Fibroblast of peridontal ligament (primary cell): ENCODE results near the gene NOTO.
A peak's percentile ranks its signal among the peaks of the same experiment; 100 is the strongest.

Source experiments
- DNase-seq: peaks from one replicate; pipeline ENCODE4 v3.0.0-alpha.2; 2010; ENCODE audit errors: extremely low read depth

Gene NOTO

DNA sequence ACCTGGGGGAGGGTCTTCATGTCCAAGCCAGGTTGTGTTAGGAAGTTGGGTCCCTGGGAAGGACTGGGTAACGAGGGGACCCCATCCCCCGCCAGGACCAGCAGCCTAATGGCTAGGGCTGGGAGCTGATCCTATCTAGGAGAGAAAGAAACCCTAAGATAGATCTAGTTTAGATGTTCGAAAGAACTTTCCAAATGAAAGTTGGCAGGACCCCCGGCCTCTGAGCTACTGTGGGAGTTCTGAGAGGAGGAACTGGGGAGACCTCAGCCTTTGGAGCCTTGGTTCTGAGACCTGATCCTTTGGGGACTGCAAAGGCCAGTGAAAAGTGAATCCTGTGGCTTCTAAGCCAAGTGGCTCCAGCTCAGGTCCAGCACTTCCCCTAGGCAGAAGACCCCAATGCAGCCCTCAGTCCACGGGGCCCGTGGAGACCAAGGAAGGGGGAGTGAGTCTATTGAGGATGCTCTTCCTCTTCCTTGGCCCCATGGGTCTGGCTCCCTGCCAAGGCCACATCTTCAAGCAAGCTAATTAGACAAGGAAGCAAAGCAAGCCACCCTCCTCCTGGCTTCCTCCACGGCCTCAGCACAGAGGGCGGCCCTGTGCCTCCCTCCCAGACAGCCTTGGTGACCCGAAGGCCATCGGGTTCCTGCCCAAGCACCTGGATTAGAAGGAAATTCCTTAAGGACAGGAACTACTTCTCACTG lies 55.2 kb downstream of the NOTO start:
- DNase-seq: no peak

DNA sequence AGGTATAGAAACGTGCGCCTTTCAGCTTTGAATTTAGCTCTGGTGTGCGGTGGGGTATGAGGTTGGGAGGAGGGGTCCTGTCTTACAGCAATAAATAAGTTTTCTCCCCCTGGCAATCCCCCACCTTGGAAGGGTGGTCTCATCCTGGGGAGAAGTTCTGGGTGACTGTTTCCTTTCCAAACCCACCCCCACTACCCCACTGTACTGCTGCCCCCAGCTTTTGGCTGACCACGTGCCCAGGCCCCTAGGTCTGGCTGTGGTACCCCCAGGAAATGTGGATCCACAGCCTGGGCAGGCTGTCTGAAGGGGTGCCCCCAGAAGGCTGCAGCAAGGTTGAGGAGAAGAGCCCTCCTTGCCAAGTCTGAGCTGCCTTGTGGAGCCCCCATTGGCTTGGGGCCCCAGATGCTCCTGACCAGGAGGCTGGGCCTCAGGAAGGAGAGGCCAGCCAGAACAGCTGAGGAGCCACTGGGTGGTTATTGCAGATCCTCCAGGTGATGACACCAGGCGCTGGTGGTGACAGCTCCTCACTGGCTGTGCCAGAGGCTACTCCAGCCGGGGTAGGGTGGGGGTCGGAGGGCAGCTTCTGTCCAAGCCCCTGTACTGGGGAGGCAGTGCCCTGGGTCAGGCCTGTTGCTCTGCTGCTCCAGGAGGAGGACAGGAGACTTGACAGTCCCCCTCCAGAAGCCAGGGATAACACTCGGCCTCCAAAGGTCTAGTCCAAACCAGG lies 56.0 kb downstream of the NOTO start:
- DNase-seq: no peak

DNA sequence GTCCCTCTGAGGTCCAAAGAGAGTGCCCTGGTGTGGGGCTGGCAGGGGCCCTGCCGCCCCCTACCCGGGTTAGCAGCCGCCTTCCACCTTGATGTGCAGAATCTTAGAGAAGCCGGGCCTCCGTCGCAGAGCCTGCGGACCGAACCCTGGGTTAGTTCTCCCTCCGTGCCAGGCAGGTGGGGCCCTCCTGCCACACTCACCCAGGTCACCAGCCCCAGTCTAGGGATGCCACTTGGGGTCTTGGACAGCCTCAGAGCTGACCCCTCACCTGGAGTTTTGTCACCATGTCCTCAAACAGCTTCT lies 56.5 kb downstream of the NOTO start:
- no peak for DNase-seq

DNA sequence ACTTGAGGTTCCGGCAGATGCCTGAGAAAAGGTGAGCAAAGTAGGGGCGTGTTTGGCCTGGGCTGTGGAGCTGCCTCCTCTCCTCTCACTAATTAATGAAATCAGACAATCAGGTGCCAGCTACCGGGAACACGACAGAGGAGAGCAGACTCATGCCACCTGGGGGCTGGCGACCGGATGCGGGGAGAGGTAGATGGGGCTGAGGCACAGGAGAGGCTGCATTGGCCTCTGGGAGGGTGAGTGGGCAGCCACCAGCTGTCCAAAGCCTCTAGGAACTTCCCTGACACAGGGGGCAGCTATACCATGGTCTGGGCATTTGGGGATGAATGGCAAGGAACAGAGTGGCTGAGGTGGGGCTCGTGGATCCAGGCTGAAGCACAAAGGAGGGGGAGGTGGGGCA lies 56.9 kb downstream of the NOTO start:
- DNase-seq: no peak

DNA sequence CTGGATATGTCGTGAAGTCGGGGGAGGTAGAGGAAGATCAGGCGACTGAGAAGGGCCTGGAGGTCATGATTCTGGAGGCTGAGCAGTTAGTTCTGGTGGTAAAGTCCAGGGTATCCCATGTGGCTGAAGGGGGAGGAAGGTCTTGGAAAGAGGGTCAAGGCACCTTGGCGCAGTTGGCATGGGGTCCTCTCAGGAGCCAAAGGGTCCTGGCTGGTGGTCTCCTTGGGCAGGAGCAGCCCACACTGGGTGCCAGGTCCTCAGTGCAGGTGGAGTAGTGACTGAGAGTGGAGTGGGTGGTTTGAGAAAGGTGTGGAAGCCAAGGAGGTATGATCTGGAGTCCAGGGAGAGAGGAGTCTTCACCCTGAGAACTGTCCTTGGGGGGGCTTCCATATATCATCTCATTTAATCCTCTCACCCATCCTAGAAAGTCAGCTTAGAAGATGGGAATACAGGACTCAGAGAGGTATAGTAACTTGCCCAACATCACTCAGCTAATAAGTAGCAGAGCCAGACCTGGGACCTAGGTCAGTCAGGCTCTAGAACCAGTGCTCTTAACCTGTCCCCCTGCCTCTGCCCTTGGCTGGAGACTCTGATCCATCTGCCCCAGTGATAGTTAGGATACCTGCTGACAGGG lies 57.4 kb downstream of the NOTO start:
- no peak for DNase-seq

DNA sequence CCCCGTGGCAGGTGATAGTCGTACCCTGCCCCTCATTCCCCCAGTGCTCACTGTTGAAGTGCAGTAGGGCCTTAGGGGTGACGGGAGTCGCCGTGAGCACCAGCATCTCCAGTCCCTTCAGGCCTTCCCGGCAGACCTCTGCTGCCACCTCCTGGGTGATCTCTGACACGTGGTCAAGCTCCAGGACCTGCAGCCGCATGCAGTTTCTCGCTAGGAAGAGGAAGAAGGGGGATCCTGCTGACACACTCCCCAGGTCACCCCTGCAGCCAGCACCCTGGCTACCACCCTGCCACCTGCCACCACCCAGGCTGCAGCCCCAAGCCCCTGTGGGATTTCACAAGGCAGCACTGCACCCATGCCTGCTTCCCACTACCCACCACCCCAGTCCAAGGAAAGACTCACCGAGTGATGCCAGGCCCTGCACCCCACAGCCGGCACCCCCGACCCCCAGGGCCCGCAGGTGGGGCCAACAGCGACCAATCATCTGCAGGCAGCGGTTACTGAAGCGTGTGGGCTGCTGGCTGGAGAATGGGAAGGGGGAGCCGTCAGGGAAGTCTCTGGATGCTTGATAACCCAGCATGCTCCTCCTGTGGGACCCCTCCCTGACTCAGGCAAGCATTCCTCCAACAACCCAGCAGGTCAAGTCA lies 58.1 kb downstream of the NOTO start:
- peak; percentile 27 for DNase-seq
